ENCODE data around the gene WNT16. TPM values are rescaled to one million over a fixed set of nuclear protein-coding genes. Genes with fewer than 3 reads are reported as not detected.
"Not testable (repeated sequence)": the region's sequence is repeated elsewhere in the genome, so short reads cannot be mapped to it uniquely, and the experiment has no call there.

The WNT16 gene
- not detected for total RNA-seq
- long read RNA-seq, result 0 reads

GRCh38 chr7:121328508-121329190, at the start of gene WNT16:
WNT16 (plus strand) TSS chr7:121329000; CDS start chr7:121329293, 293 bp downstream.
- ATAC-seq, result no peak
- intact Hi-C loops (cut with DNase I), result no loop called here

GRCh38 chr7:121279060-121279620, 49.7 kb upstream of the WNT16 start:
- intact Hi-C loops (cut with DNase I), result no loop called here
- no peak for ATAC-seq
- no peak for DNase-seq (ENCODE audit: missing footprints)

More at GRCh38 chr7:121328508-121329190, at the start of gene WNT16:
- peak; percentile 63 for DNase-seq (ENCODE audit: missing footprints)

- ATAC-seq (no peak), DNase-seq (ENCODE audit: missing footprints) (no peak)
- intact Hi-C loops (cut with DNase I), result no loop called here
These were observed 49.0 kb upstream of the WNT16 start for GRCh38 chr7:121279822-121280221.

- intact Hi-C loops (cut with DNase I), result no loop called here
- no peak for ATAC-seq
- DNase-seq (ENCODE audit: missing footprints), result no peak
These were observed 48.1 kb upstream of the WNT16 start for GRCh38 chr7:121280656-121281055.

GRCh38 chr7:121282129-121282528, 46.7 kb upstream of the WNT16 start:
- DNase-seq (ENCODE audit: missing footprints) (no peak), ATAC-seq (no peak)
- intact Hi-C loops (cut with DNase I), result no loop called here

- intact Hi-C loops (cut with DNase I), result no loop called here
These were observed 43.6 kb upstream of the WNT16 start for GRCh38 chr7:121285066-121285667.

GRCh38 chr7:121286186-121286585, 42.6 kb upstream of the WNT16 start:
- intact Hi-C loops (cut with DNase I), result no loop called here
- no peak for DNase-seq (ENCODE audit: missing footprints)
- ATAC-seq, result no peak

More at GRCh38 chr7:121285066-121285667, 43.6 kb upstream of the WNT16 start:
- DNase-seq (ENCODE audit: missing footprints) (no peak), ATAC-seq (no peak)

GRCh38 chr7:121286742-121287734, 41.8 kb upstream of the WNT16 start:
- ATAC-seq, result no peak
- intact Hi-C loops (cut with DNase I), result no loop called here
- DNase-seq (ENCODE audit: missing footprints), result no peak

GRCh38 chr7:121288894-121289293, 39.9 kb upstream of the WNT16 start:
- DNase-seq (ENCODE audit: missing footprints), result no peak
- intact Hi-C loops (cut with DNase I), result no loop called here

GRCh38 chr7:121289930-121290329, 38.9 kb upstream of the WNT16 start:
- DNase-seq (ENCODE audit: missing footprints); intact Hi-C loops (cut with DNase I); ATAC-seq: not testable (repeated sequence)

More at GRCh38 chr7:121288894-121289293, 39.9 kb upstream of the WNT16 start:
- ATAC-seq, result no peak

GRCh38 chr7:121294448-121294992, 34.3 kb upstream of the WNT16 start:
- no peak for ATAC-seq
- intact Hi-C loops (cut with DNase I), result no loop called here

GRCh38 chr7:121297843-121298242, 31.0 kb upstream of the WNT16 start:
- ATAC-seq (no peak), DNase-seq (ENCODE audit: missing footprints) (no peak)
- intact Hi-C loops (cut with DNase I), result no loop called here

More at GRCh38 chr7:121294448-121294992, 34.3 kb upstream of the WNT16 start:
- DNase-seq (ENCODE audit: missing footprints), result no peak

GRCh38 chr7:121298831-121299239, 30.0 kb upstream of the WNT16 start:
- intact Hi-C loops (cut with DNase I), result no loop called here
- DNase-seq (ENCODE audit: missing footprints) (no peak), ATAC-seq (no peak)

GRCh38 chr7:121300685-121301420, 27.9 kb upstream of the WNT16 start:
- DNase-seq (ENCODE audit: missing footprints) (no peak), ATAC-seq (no peak)
- intact Hi-C loops (cut with DNase I), result no loop called here

GRCh38 chr7:121301446-121302213, 27.2 kb upstream of the WNT16 start:
- ATAC-seq (no peak), DNase-seq (ENCODE audit: missing footprints) (no peak)

GRCh38 chr7:121302214-121302745, 26.5 kb upstream of the WNT16 start:
- intact Hi-C loops (cut with DNase I), result no loop called here
- ATAC-seq (no peak), DNase-seq (ENCODE audit: missing footprints) (no peak)

More at GRCh38 chr7:121301446-121302213, 27.2 kb upstream of the WNT16 start:
- intact Hi-C loops (cut with DNase I), result no loop called here
